NCI-H1048 (cell line): Measurements from ENCODE around the gene SCGB3A1.

Experiments
- DNase-seq: peaks from one replicate; lab custom pipeline; 2025; lab: John Stamatoyannopoulos, UW

The SCGB3A1 gene

DNA sequence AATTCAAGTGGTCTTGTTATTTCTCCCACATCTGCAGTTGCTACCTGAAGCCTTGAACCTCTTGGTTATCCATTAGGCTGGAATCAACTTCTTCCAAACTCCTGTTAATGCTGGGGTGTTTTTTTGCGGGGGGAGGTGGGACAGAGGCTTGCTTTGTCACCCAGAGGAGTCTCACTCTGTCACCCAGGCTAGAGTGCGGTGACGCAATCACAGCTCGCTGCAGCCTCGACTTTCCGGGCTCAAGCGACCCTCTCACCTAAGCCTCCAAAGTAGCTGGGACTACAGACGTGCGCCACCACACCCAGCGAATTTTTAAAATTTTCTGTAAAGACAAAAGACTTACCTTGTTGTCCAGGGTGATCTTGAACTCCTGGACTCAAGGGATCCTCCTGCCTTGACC lies 4.4 kb downstream of the SCGB3A1 start:
- no peak for DNase-seq

- DNase-seq, result no peak
These were observed 5.1 kb downstream of the SCGB3A1 start for GRCh38 chr5:180586204-180586603.

- no peak for DNase-seq
These were observed 7.6 kb downstream of the SCGB3A1 start for GRCh38 chr5:180583738-180584137.

DNA sequence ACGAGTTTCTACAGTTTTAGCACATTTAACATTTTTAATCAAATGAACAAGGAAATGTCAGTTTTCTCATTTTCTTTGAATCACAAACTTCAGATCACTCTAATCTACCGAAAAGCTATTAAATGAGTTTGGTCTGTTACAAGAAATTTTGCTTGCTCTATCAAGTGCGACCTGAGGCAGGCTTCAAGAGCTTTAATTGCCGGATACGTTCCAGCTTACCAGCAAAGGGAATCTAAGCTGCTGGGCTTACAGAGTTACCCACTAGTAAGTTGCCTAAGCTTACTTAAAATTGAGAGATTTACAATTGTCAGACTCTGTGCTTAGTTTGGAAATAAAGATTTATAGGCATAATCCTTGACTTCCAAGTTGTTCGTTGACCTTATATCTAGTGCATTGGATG lies 10.6 kb downstream of the SCGB3A1 start:
- no peak for DNase-seq

DNA sequence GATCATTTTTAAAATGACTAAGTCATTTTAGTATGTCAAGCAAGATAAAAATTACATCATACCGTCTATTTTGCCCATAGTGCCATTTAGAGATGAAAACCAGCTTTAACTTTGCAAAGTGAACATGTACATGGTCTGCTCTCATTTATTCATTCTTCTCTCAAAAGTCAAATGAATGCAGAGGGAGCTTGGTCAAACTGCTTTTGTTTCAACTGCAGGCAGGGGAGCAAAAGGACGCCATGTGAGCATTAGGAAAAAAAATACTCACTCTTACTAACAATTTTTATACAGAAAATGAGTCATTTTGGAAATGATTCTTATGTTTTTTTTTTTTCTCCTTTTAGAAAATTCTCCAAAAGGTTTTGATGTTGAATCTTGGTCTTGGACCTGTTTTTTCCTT lies 15.7 kb downstream of the SCGB3A1 start:
- DNase-seq, result no peak

- no peak for DNase-seq
These were observed 22.4 kb downstream of the SCGB3A1 start for GRCh38 chr5:180568914-180569313.

- DNase-seq, result no peak
These were observed 27.3 kb downstream of the SCGB3A1 start for GRCh38 chr5:180563994-180564393.

DNA sequence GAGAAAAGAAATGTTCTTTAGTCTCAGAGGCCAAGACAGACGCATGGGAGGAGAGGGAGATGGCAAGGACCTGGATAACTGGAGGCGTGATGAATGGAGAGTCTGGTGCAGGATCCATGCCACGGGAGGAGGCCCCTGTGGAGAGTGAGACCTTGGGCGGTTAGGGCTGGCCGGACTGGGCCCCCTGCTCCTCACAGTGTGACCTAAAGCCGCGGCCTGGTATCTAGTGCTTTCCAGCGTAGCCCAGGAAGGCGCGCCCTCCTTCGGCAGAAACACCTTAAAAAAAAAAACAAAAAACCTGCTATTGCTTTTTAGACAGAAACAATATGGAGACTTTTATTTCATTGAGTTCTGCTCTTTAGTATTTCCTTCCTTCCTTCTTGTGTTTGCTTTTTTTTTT lies 33.1 kb downstream of the SCGB3A1 start:
- no peak for DNase-seq

DNA sequence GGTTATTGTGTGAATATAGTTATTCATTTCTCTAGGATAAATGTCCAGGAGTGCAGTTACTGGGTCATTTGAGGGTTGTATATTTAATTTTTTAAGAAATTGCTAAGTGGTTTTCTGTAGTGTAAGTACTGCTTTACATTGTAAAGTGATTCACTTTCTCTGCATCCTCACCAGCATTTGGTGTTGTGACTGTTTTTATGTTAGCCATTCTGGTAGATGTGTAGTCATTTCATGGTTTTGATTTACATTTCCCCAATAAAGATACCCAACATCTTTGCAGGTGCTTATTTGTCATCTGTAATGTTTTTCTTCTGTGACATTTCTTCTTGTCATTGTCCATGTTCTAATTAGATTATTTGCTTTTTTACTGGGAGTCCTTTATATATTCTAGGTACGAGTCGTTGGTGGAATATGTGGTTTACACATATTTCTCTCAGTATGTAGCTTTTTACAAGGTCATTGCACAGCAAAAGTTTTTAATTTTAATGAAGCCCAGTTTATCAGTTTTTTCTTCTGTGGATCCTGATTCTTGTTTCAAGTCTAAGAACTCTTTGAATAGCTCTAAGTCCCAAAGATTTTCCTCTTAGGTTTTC lies 34.0 kb downstream of the SCGB3A1 start:
- DNase-seq, result no peak

DNA sequence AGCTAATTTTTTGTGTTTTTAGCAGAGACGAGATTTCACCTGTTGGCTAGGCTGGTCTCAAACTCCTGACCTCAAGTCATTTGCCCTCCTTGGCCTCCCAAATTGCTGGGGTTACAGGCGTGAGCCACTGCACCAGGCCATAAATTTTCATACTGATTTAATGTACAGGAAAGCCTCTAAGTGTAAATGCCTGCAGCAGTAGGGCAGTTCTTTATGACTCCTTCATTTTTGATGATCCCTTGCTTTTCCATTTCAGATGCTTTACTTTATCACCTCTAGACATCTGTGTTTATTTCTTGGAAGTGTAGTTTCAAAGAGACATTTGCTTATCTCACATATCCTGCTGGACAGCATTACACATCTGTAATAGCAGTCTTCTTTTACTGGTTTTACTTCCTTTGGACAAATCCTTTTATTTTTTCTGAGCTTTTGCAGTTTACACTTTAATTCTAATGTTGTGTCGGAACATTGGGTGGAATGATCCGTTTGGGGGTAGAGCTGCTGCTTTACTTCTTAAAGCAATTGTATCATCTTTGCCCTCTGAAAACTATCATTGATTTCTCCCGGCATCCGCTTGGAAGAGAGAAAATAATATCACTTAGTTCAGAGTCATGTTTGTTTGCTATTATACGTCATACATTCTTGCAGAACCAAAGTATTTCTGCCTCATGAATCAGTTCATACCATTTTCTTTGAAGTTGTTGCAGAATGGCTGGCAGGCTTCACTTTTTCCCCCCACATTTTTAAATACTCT lies 36.0 kb downstream of the SCGB3A1 start:
- DNase-seq, result no peak

GRCh38 chr5:180553530-180553929 lies 37.8 kb downstream of the SCGB3A1 start:
- DNase-seq, result no peak

- DNase-seq, result no peak
These were observed 42.7 kb downstream of the SCGB3A1 start for GRCh38 chr5:180548563-180548962.

DNA sequence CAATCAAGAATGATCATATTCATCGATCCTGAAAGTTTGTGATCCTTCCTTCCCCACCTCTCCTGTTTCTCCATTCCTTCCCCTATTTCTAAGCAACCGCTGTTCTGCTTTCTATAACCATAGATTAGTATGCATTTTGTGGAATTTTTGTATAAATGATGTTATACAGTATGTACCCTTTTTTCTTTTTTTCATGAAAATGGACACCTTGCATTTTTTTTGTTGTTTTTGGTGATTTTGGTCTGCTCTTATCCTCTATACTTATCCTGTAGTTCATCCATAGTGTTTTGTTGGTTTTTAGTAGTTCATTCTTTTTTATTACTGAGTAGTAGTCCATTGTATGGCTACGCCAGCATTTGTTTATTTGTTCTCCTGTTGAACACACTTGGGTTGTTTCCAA lies 46.1 kb downstream of the SCGB3A1 start:
- no peak for DNase-seq

- DNase-seq, result no peak
These were observed 49.6 kb downstream of the SCGB3A1 start for GRCh38 chr5:180541710-180542109.
